ENCODE results near the gene CRB3. TPM values are rescaled to one million over a fixed set of nuclear protein-coding genes. Genes with fewer than 3 reads are reported as not detected.

Gene CRB3
- total RNA-seq, 1 donor from 2014 or later: 0.44 TPM

DNA sequence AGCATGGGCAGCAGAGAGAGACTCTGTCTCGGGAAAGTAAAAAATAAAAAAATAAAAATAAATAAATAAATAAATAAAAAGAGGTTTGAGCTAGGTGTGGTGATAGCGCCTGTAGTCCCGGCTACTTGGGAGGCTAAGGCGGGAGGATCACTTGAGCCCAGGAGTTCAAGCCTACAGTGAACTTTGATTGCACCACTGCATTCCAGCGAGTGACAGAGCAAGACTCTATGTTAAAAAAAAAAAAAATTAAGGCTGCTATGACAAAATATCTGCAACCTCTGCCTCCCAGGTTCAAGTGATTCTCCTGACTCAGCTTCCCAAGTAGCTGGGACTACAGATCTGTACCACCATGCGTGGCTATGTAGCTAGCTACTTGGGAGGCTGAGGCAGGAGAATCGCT lies 20.8 kb downstream of the CRB3 start:
- peaks cover 4% of the 10 kb centered on the region for H3K4me1 Mint-ChIP-seq (ENCODE audit: unreplicated experiment)
- DNase-seq (ENCODE audit: low spot score): no peak
- H3K36me3 Mint-ChIP-seq (ENCODE audit: low read depth, unreplicated experiment): no peaks in the 10 kb centered on the region
- no peaks in the 10 kb centered on the region for H3K9me3 Mint-ChIP-seq (ENCODE audit: unreplicated experiment)
- peaks cover 3% of the 10 kb centered on the region for H3K27me3 Mint-ChIP-seq (ENCODE audit: unreplicated experiment)
- H3K27ac Mint-ChIP-seq (ENCODE audit: unreplicated experiment): no peak overlapping the region
- no peak for TF ChIP-seq CTCF (IDR thresholded peaks at IDR 0.05; ENCODE audit: unreplicated experiment)
- H3K4me3 Mint-ChIP-seq (ENCODE audit: unreplicated experiment): no peak overlapping the region

DNA sequence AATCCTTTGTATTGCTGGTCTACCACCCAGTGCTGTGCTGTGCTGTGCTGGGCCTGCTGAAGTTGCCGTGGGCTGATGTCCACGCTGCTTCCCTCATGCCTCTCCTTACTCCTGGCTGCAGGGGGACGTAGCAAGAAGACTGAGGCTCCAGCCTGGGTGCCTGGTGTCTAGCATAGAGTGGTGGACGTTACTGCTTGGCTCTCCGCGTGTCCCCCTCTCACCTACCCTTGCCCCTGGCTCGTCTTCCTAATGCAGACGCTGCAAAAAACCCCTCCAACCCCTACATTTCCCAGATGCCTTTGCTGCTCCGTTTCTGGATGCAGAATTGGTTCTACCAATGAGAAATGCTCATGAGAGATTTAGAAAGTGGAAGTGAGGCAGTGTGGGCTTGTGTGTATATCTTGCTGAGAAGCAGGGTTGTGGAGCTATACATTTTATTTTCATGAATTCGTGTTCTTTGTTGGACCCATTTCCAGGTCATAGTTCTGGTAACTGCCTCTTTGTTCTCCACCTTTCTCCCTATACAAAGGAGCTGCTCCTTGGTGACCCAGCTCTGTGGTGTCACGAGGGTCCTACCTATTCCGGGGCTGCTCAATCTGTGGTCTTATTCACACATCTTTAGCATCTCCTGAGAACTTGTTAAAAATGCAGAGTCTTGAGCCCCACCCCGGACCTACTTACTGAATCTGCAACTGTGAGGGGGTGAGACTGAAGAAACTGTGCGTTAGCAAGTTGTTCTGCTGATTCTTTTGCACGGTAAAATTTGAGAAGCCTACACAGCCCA lies 25.4 kb downstream of the CRB3 start:
- TF ChIP-seq CTCF (IDR thresholded peaks at IDR 0.05; ENCODE audit: unreplicated experiment): no peak

DNA sequence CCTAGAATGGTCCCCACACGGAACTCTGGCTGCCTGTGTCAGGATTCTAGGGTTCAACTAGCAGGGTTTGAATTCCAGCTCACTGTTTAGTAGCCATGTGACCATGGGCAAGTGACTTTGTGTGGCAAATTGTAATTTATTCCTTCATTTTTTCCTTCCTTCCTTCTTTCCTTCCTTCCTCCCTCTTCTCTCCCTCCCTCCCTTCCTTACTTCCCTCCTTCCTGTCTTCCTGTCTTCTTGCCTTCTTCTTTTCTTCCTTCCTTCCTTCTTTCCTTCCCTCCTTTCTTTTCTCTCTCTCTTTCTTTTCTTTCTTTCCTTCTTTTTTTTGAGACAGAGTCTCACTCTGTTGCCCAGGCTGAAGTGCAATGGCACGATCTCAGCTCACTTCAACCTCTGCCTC lies 26.1 kb downstream of the CRB3 start:
- Mint-ChIP-seq H3K4me1 (ENCODE audit: unreplicated experiment) (no peaks in the 10 kb centered on the region), H3K4me3 (ENCODE audit: unreplicated experiment) (no peak overlapping the region), H3K9me3 (ENCODE audit: unreplicated experiment) (no peaks in the 10 kb centered on the region), H3K27ac (ENCODE audit: unreplicated experiment) (no peak overlapping the region), H3K36me3 (ENCODE audit: low read depth, unreplicated experiment) (no peaks in the 10 kb centered on the region), H3K27me3 (ENCODE audit: unreplicated experiment) (peaks cover 7% of the 10 kb centered on the region)
- no peak for TF ChIP-seq CTCF (IDR thresholded peaks at IDR 0.05; ENCODE audit: unreplicated experiment)
- DNase-seq (ENCODE audit: low spot score): no peak

More for the DNA sequence above, 25.4 kb downstream of the CRB3 start:
- Mint-ChIP-seq H3K4me3 (ENCODE audit: unreplicated experiment) (no peak overlapping the region), H3K4me1 (ENCODE audit: unreplicated experiment) (no peaks in the 10 kb centered on the region), H3K27me3 (ENCODE audit: unreplicated experiment) (peaks cover 5% of the 10 kb centered on the region), H3K36me3 (ENCODE audit: low read depth, unreplicated experiment) (no peaks in the 10 kb centered on the region), H3K9me3 (ENCODE audit: unreplicated experiment) (no peaks in the 10 kb centered on the region), H3K27ac (ENCODE audit: unreplicated experiment) (no peak overlapping the region)
- DNase-seq (ENCODE audit: low spot score): no peak

DNA sequence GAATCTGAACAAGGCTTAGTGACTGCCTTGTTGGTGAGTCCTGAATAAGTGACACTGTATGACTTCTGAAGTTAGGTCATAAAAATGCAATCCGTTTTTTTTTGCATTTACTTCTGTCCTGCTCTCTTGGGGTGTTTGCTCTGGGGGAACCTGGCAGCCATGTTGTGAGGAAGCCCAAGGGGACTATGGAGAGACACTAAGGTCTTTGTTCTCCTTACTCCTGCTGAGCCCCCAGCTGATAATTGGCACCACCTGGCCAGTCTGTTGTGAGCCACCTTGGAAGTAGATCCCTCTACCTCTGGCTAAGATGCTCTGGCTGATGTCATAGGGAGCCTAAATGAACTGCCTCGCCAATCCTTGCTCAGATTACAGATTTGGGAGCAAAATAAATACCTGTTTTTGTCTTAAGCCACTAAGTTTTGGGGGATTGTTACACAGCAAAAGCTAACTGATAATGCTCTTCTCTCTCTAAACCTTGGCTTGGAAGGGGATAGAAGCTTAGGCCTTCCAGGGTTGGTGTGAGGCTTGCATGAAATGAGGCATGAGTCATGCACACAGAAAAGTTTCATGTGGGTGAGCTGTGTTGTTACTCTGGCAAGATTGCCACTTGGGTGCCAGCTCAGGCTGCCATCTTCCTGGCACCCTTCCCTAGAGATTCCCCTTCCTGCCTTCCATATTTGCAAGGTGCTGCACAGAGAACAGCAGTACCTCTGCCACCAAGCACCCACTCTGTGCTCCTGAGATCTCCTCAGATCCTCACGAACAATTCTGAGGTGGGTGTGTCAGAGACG lies 27.9 kb downstream of the CRB3 start:
- Mint-ChIP-seq H3K4me3 (ENCODE audit: unreplicated experiment) (no peak overlapping the region), H3K4me1 (ENCODE audit: unreplicated experiment) (no peaks in the 10 kb centered on the region), H3K27me3 (ENCODE audit: unreplicated experiment) (peaks cover 7% of the 10 kb centered on the region), H3K9me3 (ENCODE audit: unreplicated experiment) (no peaks in the 10 kb centered on the region), H3K27ac (ENCODE audit: unreplicated experiment) (no peak overlapping the region), H3K36me3 (ENCODE audit: low read depth, unreplicated experiment) (no peaks in the 10 kb centered on the region)
- no peak for TF ChIP-seq CTCF (IDR thresholded peaks at IDR 0.05; ENCODE audit: unreplicated experiment)
- no peak for DNase-seq (ENCODE audit: low spot score)
